ENCODE results near the gene GHRH.

The GHRH gene

GRCh38 chr20:37249304-37249703 lies 12.3 kb downstream of the GHRH start:
- DNase-seq (ENCODE audit: low read depth): no peak
- TF ChIP-seq POLR2A (IDR thresholded peaks at IDR 0.05; ENCODE audit: extremely low read depth, insufficient read length): no peak
- no peak for TF ChIP-seq MAX (IDR thresholded peaks at IDR 0.05; ENCODE audit: low read depth, low read length)
- no peak for TF ChIP-seq CTCF (IDR thresholded peaks at IDR 0.05; ENCODE audit: low read depth, low read length)
- no peak for TF ChIP-seq MYC (IDR thresholded peaks at IDR 0.05; ENCODE audit: low read depth, low read length)
- no peak overlapping the region for H3K4me3 ChIP-seq (ENCODE audit: low read depth, low read length)

- no peak for TF ChIP-seq MYC (IDR thresholded peaks at IDR 0.05; ENCODE audit: low read depth, low read length)
- no peak for TF ChIP-seq MAX (IDR thresholded peaks at IDR 0.05; ENCODE audit: low read depth, low read length)
- TF ChIP-seq CTCF (IDR thresholded peaks at IDR 0.05; ENCODE audit: low read depth, low read length): no peak
- no peak for TF ChIP-seq POLR2A (IDR thresholded peaks at IDR 0.05; ENCODE audit: extremely low read depth, insufficient read length)
- no peak for DNase-seq (ENCODE audit: low read depth)
- no peak overlapping the region for H3K4me3 ChIP-seq (ENCODE audit: low read depth, low read length)
Observed at GRCh38 chr20:37247547-37247946, 14.1 kb downstream of the GHRH start.

- TF ChIP-seq POLR2A (IDR thresholded peaks at IDR 0.05; ENCODE audit: extremely low read depth, insufficient read length) (no peak), MAX (IDR thresholded peaks at IDR 0.05; ENCODE audit: low read depth, low read length) (no peak), MYC (IDR thresholded peaks at IDR 0.05; ENCODE audit: low read depth, low read length) (no peak), CTCF (IDR thresholded peaks at IDR 0.05; ENCODE audit: low read depth, low read length) (no peak)
- no peak for DNase-seq (ENCODE audit: low read depth)
Observed at GRCh38 chr20:37246736-37247135, 14.9 kb downstream of the GHRH start.

GRCh38 chr20:37245216-37246150 lies 16.1 kb downstream of the GHRH start:
- TF ChIP-seq POLR2A (IDR thresholded peaks at IDR 0.05; ENCODE audit: extremely low read depth, insufficient read length) (no peak), CTCF (IDR thresholded peaks at IDR 0.05; ENCODE audit: low read depth, low read length) (no peak), MYC (IDR thresholded peaks at IDR 0.05; ENCODE audit: low read depth, low read length) (no peak), MAX (IDR thresholded peaks at IDR 0.05; ENCODE audit: low read depth, low read length) (no peak)
- H3K4me3 ChIP-seq (ENCODE audit: low read depth, low read length): no peak overlapping the region
- DNase-seq (ENCODE audit: low read depth): no peak

More at GRCh38 chr20:37246736-37247135, 14.9 kb downstream of the GHRH start:
- no peak overlapping the region for H3K4me3 ChIP-seq (ENCODE audit: low read depth, low read length)

- H3K4me3 ChIP-seq (ENCODE audit: low read depth, low read length): no peak overlapping the region
- TF ChIP-seq CTCF (IDR thresholded peaks at IDR 0.05; ENCODE audit: low read depth, low read length) (no peak), POLR2A (IDR thresholded peaks at IDR 0.05; ENCODE audit: extremely low read depth, insufficient read length) (no peak), MAX (IDR thresholded peaks at IDR 0.05; ENCODE audit: low read depth, low read length) (no peak), MYC (IDR thresholded peaks at IDR 0.05; ENCODE audit: low read depth, low read length) (no peak)
- DNase-seq (ENCODE audit: low read depth): no peak
Observed at GRCh38 chr20:37244572-37244957, 17.0 kb downstream of the GHRH start.
